SU-DHL-6 (cell line): ENCODE results near the gene CECR2.

Source experiments
- H2AFZ ChIP-seq: fragments of 200-600 bp; sonication (generic); 2 replicates; pipeline ENCODE4 v1.6.1; 2014; ENCODE audit warnings: low read depth, mild to moderate bottlenecking, moderate library complexity, mixed read lengths, antibody characterized with exemption, low read length; ENCODE audit not compliant: severe bottlenecking
- H3F3A ChIP-seq: fragments of 200-600 bp; shearing (Covaris generic); 2 replicates; pipeline ENCODE4 v1.6.0; 2016; ENCODE audit warnings: antibody characterized with exemption, mild to moderate bottlenecking; ENCODE audit not compliant: insufficient read depth
- H3K27ac ChIP-seq: fragments of 200-600 bp; sonication (generic); 2 replicates; pipeline ENCODE4 v1.5.1; 2016; ENCODE audit warnings: low read depth, mild to moderate bottlenecking, low read length, moderate library complexity, mixed read lengths
- H3K27me3 ChIP-seq: fragments of 200-600 bp; sonication (generic), shearing (Covaris generic); 2 replicates; pipeline ENCODE4 v1.6.0; 2014; ENCODE audit warnings: mild to moderate bottlenecking, low read length
- H3K36me3 ChIP-seq: fragments of 200-600 bp; sonication (generic); 2 replicates; pipeline ENCODE4 v1.6.1; 2014; ENCODE audit warnings: mild to moderate bottlenecking, low read length, mixed read lengths
- H3K4me2 ChIP-seq: fragments of 300-600, 200-600 bp; shearing (Covaris generic), sonication (generic); 2 replicates; pipeline ENCODE4 v1.6.0; 2014; ENCODE audit warnings: low read length, low read depth, mild to moderate bottlenecking; ENCODE audit not compliant: poor library complexity, severe bottlenecking
- H3K4me3 ChIP-seq: fragments of 200-600 bp; sonication (generic); 2 replicates; pipeline ENCODE4 v1.5.1; 2014; ENCODE audit warnings: antibody characterized with exemption, low read length, mild to moderate bottlenecking, mixed read lengths; ENCODE audit not compliant: insufficient read depth, poor library complexity, severe bottlenecking
- H3K79me2 ChIP-seq: fragments of 200-600 bp; sonication (generic); 2 replicates; pipeline ENCODE4 v1.6.1; 2014; ENCODE audit warnings: mild to moderate bottlenecking, low read length, moderate library complexity; ENCODE audit not compliant: insufficient read depth
- H3K9ac ChIP-seq: fragments of 200-600 bp; sonication (generic); 2 replicates; pipeline ENCODE4 v1.7.0; 2014; ENCODE audit warnings: mild to moderate bottlenecking, low read length
- H3K9me2 ChIP-seq: fragments of 200-600 bp; sonication (generic); replicated peaks from 2 replicates; pipeline ENCODE4 v1.6.1; 2014; ENCODE audit warnings: low read length; ENCODE audit not compliant: insufficient read depth
- H3K9me3 ChIP-seq: fragments of 200-600 bp; sonication (generic); 2 replicates; pipeline ENCODE4 v1.6.1; 2014; ENCODE audit warnings: low read length, mixed read lengths; ENCODE audit not compliant: insufficient read depth
- H4K20me1 ChIP-seq: fragments of 200-600 bp; sonication (generic); 2 replicates; pipeline ENCODE4 v1.6.1; 2014; ENCODE audit warnings: low read depth, mild to moderate bottlenecking, antibody characterized with exemption, low read length, moderate library complexity, mixed read lengths
- CTCF ChIP-seq: fragments of 200-600 bp; sonication (generic); IDR thresholded peaks from one replicate; pipeline ENCODE4 v1.5.1; 2017; ENCODE audit warnings: antibody characterized with exemption, mild to moderate bottlenecking, low read length, moderate library complexity; ENCODE audit not compliant: insufficient read depth, poor library complexity, severe bottlenecking
- EZH2phosphoT487 ChIP-seq: fragments of 200-600 bp; sonication (generic), shearing (Covaris generic); conservative IDR thresholded peaks from 2 replicates; pipeline ENCODE4 v1.6.1; 2018; ENCODE audit warnings: mild to moderate bottlenecking, antibody characterized with exemption, low read length, moderate library complexity, mixed read lengths

Gene CECR2

GRCh38 chr22:17569971-17570511 is 200.8 kb downstream of the CECR2 start:
- Histone ChIP-seq H2AFZ (no peak overlapping the region), H3K27me3 (no peaks in the 10 kb centered on the region), H4K20me1 (no peaks in the 10 kb centered on the region), H3K79me2 (no peaks in the 10 kb centered on the region), H3K9ac (no peak overlapping the region), H3K9me2 (no peaks in the 10 kb centered on the region), H3K36me3 (no peaks in the 10 kb centered on the region), H3K4me3 (no peak overlapping the region), H3F3A (no peaks in the 10 kb centered on the region), H3K4me2 (no peak overlapping the region), H3K9me3 (no peaks in the 10 kb centered on the region), H3K27ac (no peak overlapping the region)
- TF ChIP-seq CTCF: no peak

- H3K9me3 ChIP-seq: no peaks in the 10 kb centered on the region
- H2AFZ ChIP-seq: no peak overlapping the region
- no peak overlapping the region for H3K4me2 ChIP-seq
- no peaks in the 10 kb centered on the region for H3K79me2 ChIP-seq
- H3K4me3 ChIP-seq: no peak overlapping the region
- H3K9ac ChIP-seq: no peak overlapping the region
- TF ChIP-seq CTCF: no peak
- no peak for TF ChIP-seq EZH2phosphoT487
- H3K27ac ChIP-seq: no peak overlapping the region
- no peaks in the 10 kb centered on the region for H3F3A ChIP-seq
- H3K27me3 ChIP-seq: no peaks in the 10 kb centered on the region
- no peaks in the 10 kb centered on the region for H3K9me2 ChIP-seq
- H4K20me1 ChIP-seq: no peaks in the 10 kb centered on the region
- H3K36me3 ChIP-seq: no peaks in the 10 kb centered on the region
Observed at GRCh38 chr22:17570851-17571631, 201.8 kb downstream of the CECR2 start.

GRCh38 chr22:17575151-17575550 is 205.9 kb downstream of the CECR2 start:
- Histone ChIP-seq H3K27me3 (no peaks in the 10 kb centered on the region), H3K9me3 (no peaks in the 10 kb centered on the region)
- TF ChIP-seq CTCF (no peak), EZH2phosphoT487 (no peak)

More at GRCh38 chr22:17575151-17575550, 205.9 kb downstream of the CECR2 start:
- no peak overlapping the region for H3K9ac ChIP-seq
- H2AFZ ChIP-seq: no peak overlapping the region
- no peaks in the 10 kb centered on the region for H3K36me3 ChIP-seq
- no peaks in the 10 kb centered on the region for H4K20me1 ChIP-seq
- no peaks in the 10 kb centered on the region for H3K9me2 ChIP-seq
- no peak overlapping the region for H3K4me3 ChIP-seq
- H3K27ac ChIP-seq: no peak overlapping the region
- no peaks in the 10 kb centered on the region for H3F3A ChIP-seq
- no peak overlapping the region for H3K4me2 ChIP-seq
- no peaks in the 10 kb centered on the region for H3K79me2 ChIP-seq
